ENCODE results near the gene ISM1.

ISM1 gene

GRCh38 chr20:13294522-13294921 is 73.4 kb downstream of the ISM1 start:
- Histone ChIP-seq H3K4me3 (ENCODE audit: low read length) (no peak overlapping the region), H3K36me3 (replicated peaks; ENCODE audit: insufficient read depth, low read length) (no peaks in the 10 kb centered on the region), H3F3A (ENCODE audit: insufficient read depth, low read length) (no peaks in the 10 kb centered on the region), H4K20me1 (ENCODE audit: insufficient read depth, low read length) (no peaks in the 10 kb centered on the region), H3K4me1 (ENCODE audit: low read length) (no peaks in the 10 kb centered on the region), H3K9me3 (replicated peaks; ENCODE audit: insufficient read depth, low read length) (no peaks in the 10 kb centered on the region), H3K9ac (ENCODE audit: low read length) (no peak overlapping the region), H3K27ac (ENCODE audit: low read length) (no peak overlapping the region), H2AFZ (ENCODE audit: low read length) (no peak overlapping the region), H3K9me2 (replicated peaks; ENCODE audit: insufficient read depth, low read length) (no peaks in the 10 kb centered on the region), H3K4me2 (ENCODE audit: low read depth, low read length) (no peak overlapping the region), H3K79me2 (ENCODE audit: low read length) (no peaks in the 10 kb centered on the region), H3K27me3 (replicated peaks; ENCODE audit: insufficient read depth, low read length) (no peaks in the 10 kb centered on the region)
- no peak for DNase-seq
- TF ChIP-seq EZH2 (optimal IDR thresholded peaks at IDR 0.05; ENCODE audit: low read depth, low read length) (no peak), EZH2phosphoT487 (IDR thresholded peaks at IDR 0.05; ENCODE audit: low read length) (no peak)
- TF ChIP-seq, protein P1, sequence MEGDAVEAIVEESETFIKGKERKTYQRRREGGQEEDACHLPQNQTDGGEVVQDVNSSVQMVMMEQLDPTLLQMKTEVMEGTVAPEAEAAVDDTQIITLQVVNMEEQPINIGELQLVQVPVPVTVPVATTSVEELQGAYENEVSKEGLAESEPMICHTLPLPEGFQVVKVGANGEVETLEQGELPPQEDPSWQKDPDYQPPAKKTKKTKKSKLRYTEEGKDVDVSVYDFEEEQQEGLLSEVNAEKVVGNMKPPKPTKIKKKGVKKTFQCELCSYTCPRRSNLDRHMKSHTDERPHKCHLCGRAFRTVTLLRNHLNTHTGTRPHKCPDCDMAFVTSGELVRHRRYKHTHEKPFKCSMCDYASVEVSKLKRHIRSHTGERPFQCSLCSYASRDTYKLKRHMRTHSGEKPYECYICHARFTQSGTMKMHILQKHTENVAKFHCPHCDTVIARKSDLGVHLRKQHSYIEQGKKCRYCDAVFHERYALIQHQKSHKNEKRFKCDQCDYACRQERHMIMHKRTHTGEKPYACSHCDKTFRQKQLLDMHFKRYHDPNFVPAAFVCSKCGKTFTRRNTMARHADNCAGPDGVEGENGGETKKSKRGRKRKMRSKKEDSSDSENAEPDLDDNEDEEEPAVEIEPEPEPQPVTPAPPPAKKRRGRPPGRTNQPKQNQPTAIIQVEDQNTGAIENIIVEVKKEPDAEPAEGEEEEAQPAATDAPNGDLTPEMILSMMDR (IDR thresholded peaks at IDR 0.05; ENCODE audit: low read length): no peak

DNA sequence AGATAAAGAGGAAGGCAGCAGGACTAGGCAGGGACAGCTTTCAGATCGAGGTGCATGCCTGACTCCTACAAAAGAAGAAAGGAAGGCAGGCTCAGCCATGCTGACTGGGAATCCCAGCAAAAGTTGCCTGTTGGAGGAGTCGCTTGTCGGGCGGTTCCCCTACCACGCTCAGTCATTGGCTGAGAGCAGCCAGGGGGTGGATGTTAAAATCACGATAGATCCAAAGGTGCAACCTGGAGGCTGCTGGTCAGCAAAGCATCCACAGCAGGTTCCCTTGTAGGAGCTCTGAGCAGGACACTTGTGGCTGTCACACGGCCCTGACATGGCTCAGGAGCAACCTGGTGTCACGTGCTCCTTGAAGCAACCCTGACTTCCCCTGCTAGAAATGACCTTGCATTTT is 74.6 kb downstream of the ISM1 start:
- Histone ChIP-seq H3K9me2 (replicated peaks; ENCODE audit: insufficient read depth, low read length) (no peaks in the 10 kb centered on the region), H3K4me3 (ENCODE audit: low read length) (no peak overlapping the region), H3K36me3 (replicated peaks; ENCODE audit: insufficient read depth, low read length) (no peaks in the 10 kb centered on the region), H3K27ac (ENCODE audit: low read length) (no peak overlapping the region), H3K79me2 (ENCODE audit: low read length) (no peaks in the 10 kb centered on the region), H4K20me1 (ENCODE audit: insufficient read depth, low read length) (no peaks in the 10 kb centered on the region), H3K4me2 (ENCODE audit: low read depth, low read length) (no peak overlapping the region), H3K4me1 (ENCODE audit: low read length) (no peaks in the 10 kb centered on the region), H3K9me3 (replicated peaks; ENCODE audit: insufficient read depth, low read length) (no peaks in the 10 kb centered on the region), H3F3A (ENCODE audit: insufficient read depth, low read length) (no peaks in the 10 kb centered on the region), H3K27me3 (replicated peaks; ENCODE audit: insufficient read depth, low read length) (no peaks in the 10 kb centered on the region), H3K9ac (ENCODE audit: low read length) (no peak overlapping the region), H2AFZ (ENCODE audit: low read length) (no peak overlapping the region)
- DNase-seq: no peak
- TF ChIP-seq EZH2phosphoT487 (IDR thresholded peaks at IDR 0.05; ENCODE audit: low read length) (no peak), EZH2 (optimal IDR thresholded peaks at IDR 0.05; ENCODE audit: low read depth, low read length) (no peak)
- TF ChIP-seq, protein P1 (IDR thresholded peaks at IDR 0.05; ENCODE audit: low read length): no peak

DNA sequence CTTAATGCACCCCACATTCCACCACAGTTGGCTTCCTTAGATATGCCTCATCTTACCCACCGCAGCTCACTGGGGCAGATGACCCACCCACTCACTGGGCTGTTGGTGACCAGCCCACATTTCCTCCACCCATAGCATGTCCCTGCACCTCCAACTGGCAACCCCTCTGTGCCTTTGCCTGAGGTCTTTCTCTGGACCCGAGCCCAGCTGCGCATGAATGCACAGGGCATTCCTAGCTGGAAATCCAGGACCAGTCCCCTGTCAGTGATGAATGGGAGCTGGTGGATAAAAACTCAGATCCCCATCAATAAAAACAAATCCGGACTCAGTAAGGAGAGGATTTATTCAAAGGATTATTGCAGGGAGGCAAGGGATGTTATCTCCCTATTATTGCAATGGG is 75.0 kb downstream of the ISM1 start:
- Histone ChIP-seq H3K79me2 (ENCODE audit: low read length) (no peaks in the 10 kb centered on the region), H3K27me3 (replicated peaks; ENCODE audit: insufficient read depth, low read length) (no peaks in the 10 kb centered on the region), H3K4me1 (ENCODE audit: low read length) (no peaks in the 10 kb centered on the region), H3K9ac (ENCODE audit: low read length) (no peak overlapping the region), H3K27ac (ENCODE audit: low read length) (no peak overlapping the region), H3F3A (ENCODE audit: insufficient read depth, low read length) (no peaks in the 10 kb centered on the region), H4K20me1 (ENCODE audit: insufficient read depth, low read length) (no peaks in the 10 kb centered on the region), H3K36me3 (replicated peaks; ENCODE audit: insufficient read depth, low read length) (no peaks in the 10 kb centered on the region), H2AFZ (ENCODE audit: low read length) (no peak overlapping the region), H3K4me2 (ENCODE audit: low read depth, low read length) (no peak overlapping the region), H3K4me3 (ENCODE audit: low read length) (no peak overlapping the region), H3K9me2 (replicated peaks; ENCODE audit: insufficient read depth, low read length) (no peaks in the 10 kb centered on the region), H3K9me3 (replicated peaks; ENCODE audit: insufficient read depth, low read length) (no peaks in the 10 kb centered on the region)
- no peak for DNase-seq
- TF ChIP-seq, protein P1 (IDR thresholded peaks at IDR 0.05; ENCODE audit: low read length): no peak
- TF ChIP-seq EZH2 (optimal IDR thresholded peaks at IDR 0.05; ENCODE audit: low read depth, low read length): no peak
- TF ChIP-seq EZH2phosphoT487 (IDR thresholded peaks at IDR 0.05; ENCODE audit: low read length): no peak

All from MM.1S (cell line).